Forelimb muscle (tissue), 1 donor: ENCODE results near the gene TMEM132D. TPM values are rescaled to one million over a fixed set of nuclear protein-coding genes. Genes with fewer than 3 reads are reported as not detected.
"Not testable (repeated sequence)": the region's sequence is repeated elsewhere in the genome, so short reads cannot be mapped to it uniquely, and the experiment has no call there.

Experiments
- DNase-seq: peaks from one replicate; pipeline ENCODE4 v3.0.0-alpha.2; 2013; ENCODE audit warnings: low read depth
- polyA plus RNA-seq: library from polyadenylated mRNA; unstranded; fragments of 120-200 nt; gene quantifications from one replicate; pipeline ENCODE4 v1.2.1, GENCODE V29; 2013; ENCODE audit not compliant: insufficient read length

TMEM132D gene
- polyA plus RNA-seq, 1 donor = 0.52 TPM

- no peak for DNase-seq
Observed at GRCh38 chr12:129069886-129070285, 833.9 kb downstream of the TMEM132D start.

GRCh38 chr12:129068684-129069083, 835.1 kb downstream of the TMEM132D start:
- no peak for DNase-seq

- no peak for DNase-seq
Observed at GRCh38 chr12:129067491-129067890, 836.3 kb downstream of the TMEM132D start.

- DNase-seq = no peak
Observed at GRCh38 chr12:129064209-129064855, 839.5 kb downstream of the TMEM132D start.

- no peak for DNase-seq
Observed at GRCh38 chr12:129063600-129063999, 840.2 kb downstream of the TMEM132D start.

- DNase-seq = no peak
Observed at GRCh38 chr12:129053232-129053631, 850.6 kb downstream of the TMEM132D start.

- DNase-seq = no peak
Observed at GRCh38 chr12:129052373-129052772, 851.5 kb downstream of the TMEM132D start.

GRCh38 chr12:129049917-129050316, 853.9 kb downstream of the TMEM132D start:
- DNase-seq = no peak

- not testable (repeated sequence) for DNase-seq
Observed at GRCh38 chr12:129043334-129043733, 860.5 kb downstream of the TMEM132D start.

- no peak for DNase-seq
Observed at GRCh38 chr12:129036135-129036534, 867.7 kb downstream of the TMEM132D start.

GRCh38 chr12:129034558-129035289, 869.1 kb downstream of the TMEM132D start:
- no peak for DNase-seq

- DNase-seq = no peak
Observed at GRCh38 chr12:129028844-129029243, 875.0 kb downstream of the TMEM132D start.

GRCh38 chr12:129025055-129025454, 878.8 kb downstream of the TMEM132D start:
- DNase-seq = no peak
